HCT116 (cell line): ENCODE measurements around the gene COQ2. TPM values are rescaled to one million over a fixed set of nuclear protein-coding genes. Genes with fewer than 3 reads are reported as not detected.

Experiments used
- ATAC-seq: fragments of 200-7000 bp; cut with Tn5 transposase; 2 replicates; pipeline ENCODE4 v1.9.1; 2020; ENCODE audit warnings: mild to moderate bottlenecking, moderate library complexity
- BruUV-seq: library from RNA; stranded (reverse); fragments of 400-500 nt; replicated peaks from 2 replicates; lab custom pipeline; 2021; lab: Mats Ljungman, UMichigan
- CTCF ChIA-PET: fragments of 300-600 bp; sonication (Branson Sonifier 250); formaldehyde crosslinking; loops from one replicate; lab custom pipeline; 2021; ENCODE audit warnings: antibody characterized with exemption; lab: Charles Lee
- POLR2A ChIA-PET: fragments of 300-600, 350-600 bp; sonication (Branson Sonifier 250); formaldehyde crosslinking; loops from one replicate; lab custom pipeline; 2021; ENCODE audit warnings: antibody characterized with exemption; lab: Charles Lee
- RAD21 ChIA-PET, 2 experiments: fragments of 300-600 bp; sonication (Branson Sonifier 250); formaldehyde crosslinking; loops; one replicate each; lab custom pipeline; 2023; ENCODE audit warnings: low total read pairs in 2 of 2; ENCODE audit not compliant: uncharacterized antibody in 2 of 2, unreplicated experiment in 2 of 2, low non-redundant PET in 1 of 2; lab: Charles Lee
- DNase-seq: peaks from one replicate; pipeline ENCODE4 v3.0.0-alpha.2; 2010; ENCODE audit warnings: low read depth, low spot score
- H2AFZ ChIP-seq: fragments of 200-600 bp; shearing (Covaris generic), sonication (generic); 2 replicates; pipeline ENCODE4 v1.6.1; 2017; ENCODE audit warnings: low read depth, mixed run types, mixed read lengths, antibody characterized with exemption, low read length; ENCODE audit not compliant: poor library complexity, severe bottlenecking
- H3K27ac ChIP-seq: 2 replicates; pipeline ENCODE4 v1.5.1; 2012; ENCODE audit warnings: low read depth, low read length
- H3K27me3 ChIP-seq: fragments of 200-600 bp; sonication (generic); 2 replicates; pipeline ENCODE4 v1.6.1; 2016; ENCODE audit warnings: mixed run types, low read length, mixed read lengths; ENCODE audit not compliant: insufficient read depth
- H3K36me3 ChIP-seq, 2 experiments: fragments of 200-500 bp in 1 of 2; fragments of 200-600 bp in 1 of 2; sonication (Bioruptor generic) in 1 of 2; sonication (generic) in 1 of 2; 2 replicates each; pipeline versions ENCODE4 v1.5.1 to v1.6.1; 2014 to 2016; ENCODE audit warnings: low read length in 2 of 2, inconsistent platforms in 1 of 2, mixed read lengths in 1 of 2, mixed run types in 1 of 2; ENCODE audit not compliant: insufficient read depth in 2 of 2, control insufficient read depth in 1 of 2
- H3K4me1 ChIP-seq, 2 experiments: fragments of 200-600 bp in 1 of 2; sonication (generic) in 1 of 2; 2 replicates each; pipeline versions ENCODE4 v1.5.1 to v1.6.1; 2012 to 2017; ENCODE audit warnings: low read length in 2 of 2, inconsistent platforms in 1 of 2, mild to moderate bottlenecking in 1 of 2, mixed read lengths in 1 of 2, mixed run types in 1 of 2, moderate library complexity in 1 of 2; ENCODE audit not compliant: insufficient read depth in 2 of 2, control insufficient read depth in 1 of 2
- H3K4me2 ChIP-seq: fragments of 200-600 bp; sonication (generic); 2 replicates; pipeline ENCODE4 v1.6.1; 2017; ENCODE audit warnings: mixed run types, low read length, mixed read lengths
- H3K4me3 ChIP-seq, 2 experiments: fragments of 200-600 bp in 1 of 2; sonication (generic) in 1 of 2; replicated peaks in 1 of 2; 2 replicates each; pipeline ENCODE4 v1.5.1; 2011 to 2016; ENCODE audit warnings: low read length in 2 of 2, control low read depth in 1 of 2, low read depth in 1 of 2, mild to moderate bottlenecking in 1 of 2, mixed read lengths in 1 of 2, mixed run types in 1 of 2
- H3K79me2 ChIP-seq: fragments of 200-600 bp; sonication (generic); 2 replicates; pipeline ENCODE4 v1.6.1; 2017; ENCODE audit warnings: mild to moderate bottlenecking, mixed run types, low read length, moderate library complexity, mixed read lengths; ENCODE audit not compliant: insufficient read depth
- H3K9ac ChIP-seq: fragments of 200-600 bp; sonication (generic); 2 replicates; pipeline ENCODE4 v1.6.1; 2016; ENCODE audit warnings: low read length, mixed read lengths
- H3K9me2 ChIP-seq: fragments of 200-600 bp; sonication (generic), shearing (Covaris generic); 2 replicates; pipeline ENCODE4 v1.6.1; 2017; ENCODE audit warnings: mixed run types, mild to moderate bottlenecking, moderate library complexity; ENCODE audit not compliant: insufficient read depth
- H3K9me3 ChIP-seq, 2 experiments: fragments of 200-500 bp in 1 of 2; fragments of 200-600 bp in 1 of 2; sonication (Bioruptor generic) in 1 of 2; sonication (generic) in 1 of 2; 2 replicates each; pipeline ENCODE4 v1.6.1; 2014 to 2017; ENCODE audit warnings: low read length in 2 of 2, mixed read lengths in 2 of 2, inconsistent platforms in 1 of 2, low read depth in 1 of 2, mild to moderate bottlenecking in 1 of 2, mixed run types in 1 of 2, moderate library complexity in 1 of 2; ENCODE audit not compliant: control insufficient read depth in 1 of 2, insufficient read depth in 1 of 2
- H4K20me1 ChIP-seq: fragments of 200-600 bp; sonication (generic), shearing (Covaris generic); 2 replicates; pipeline ENCODE4 v1.6.1; 2017; ENCODE audit warnings: mixed run types, mild to moderate bottlenecking, moderate library complexity; ENCODE audit not compliant: insufficient read depth
- CBX3 ChIP-seq: IDR thresholded peaks from 2 replicates; pipeline ENCODE4 v1.6.1; 2012; ENCODE audit warnings: low read depth
- CEBPB ChIP-seq: IDR thresholded peaks from 2 replicates; pipeline ENCODE4 v1.6.1; 2012; ENCODE audit warnings: low read depth
- EGR1 ChIP-seq: IDR thresholded peaks from 2 replicates; pipeline ENCODE4 v1.6.1; 2012; ENCODE audit warnings: low read depth
- ELF1 ChIP-seq: IDR thresholded peaks from 2 replicates; pipeline ENCODE4 v1.6.1; 2012; ENCODE audit warnings: low read depth, borderline replicate concordance
- EZH2phosphoT487 ChIP-seq: fragments of 200-600 bp; IDR thresholded peaks from 2 replicates; pipeline ENCODE4 v1.6.1; 2018; ENCODE audit warnings: antibody characterized with exemption, borderline replicate concordance
- FOSL1 ChIP-seq: IDR thresholded peaks from 2 replicates; pipeline ENCODE4 v1.6.1; 2012; ENCODE audit warnings: low read depth
- POLR2A ChIP-seq: IDR thresholded peaks from 2 replicates; pipeline ENCODE4 v1.7.0; 2011; ENCODE audit warnings: borderline replicate concordance; ENCODE audit not compliant: insufficient read depth, insufficient read length; ENCODE audit errors: extremely low read depth
- POLR2AphosphoS5 ChIP-seq: IDR thresholded peaks from 2 replicates; pipeline ENCODE4 v1.6.1; 2011; ENCODE audit warnings: mild to moderate bottlenecking, low read depth, low read length, moderate library complexity
- SIN3A ChIP-seq: IDR thresholded peaks from 2 replicates; pipeline ENCODE4 v1.6.1; 2012; ENCODE audit warnings: low read depth
- SRF ChIP-seq: IDR thresholded peaks from 2 replicates; pipeline ENCODE4 v1.6.1; 2012; ENCODE audit warnings: low read depth
- TCF7L2 ChIP-seq: IDR thresholded peaks from 2 replicates; pipeline ENCODE4 v1.7.0; 2011; ENCODE audit warnings: borderline replicate concordance, inconsistent platforms; ENCODE audit not compliant: insufficient read depth, insufficient read length; ENCODE audit errors: extremely low read depth
- YY1 ChIP-seq: IDR thresholded peaks from 2 replicates; pipeline ENCODE4 v1.6.1; 2011; ENCODE audit warnings: low read length, low read depth, moderate library complexity, mild to moderate bottlenecking; ENCODE audit not compliant: insufficient replicate concordance; ENCODE audit errors: extremely low read depth
- ZNF274 ChIP-seq: fragments of 200-500 bp; sonication (Bioruptor generic); IDR thresholded peaks from 2 replicates; pipeline ENCODE4 v1.6.1; 2014; ENCODE audit warnings: mild to moderate bottlenecking, low read depth, low read length, inconsistent platforms
- intact Hi-C: fragments of 100-400 bp; cut with micrococcal nuclease; formaldehyde crosslinking; loops from 2 replicates; pipeline ENCODE4 v1.10.0; 2022
- total RNA-seq: library from RNA; stranded (reverse); gene quantifications from one replicate; pipeline ENCODE4 v1.2.1, GENCODE V29; 2021; ENCODE audit not compliant: unreplicated experiment
- TF ChIP-seq, protein P1 (sequence below), 3 experiments: fragments of 200-600 bp in 1 of 3; sonication (generic) in 1 of 3; IDR thresholded peaks in 2 of 3; conservative IDR thresholded peaks in 1 of 3; 2 replicates each; pipeline ENCODE4 v1.5.1; 2012 to 2017; ENCODE audit warnings: low read depth in 2 of 3, low read length in 2 of 3, antibody characterized with exemption in 1 of 3, borderline replicate concordance in 1 of 3, control low read depth in 1 of 3, mild to moderate bottlenecking in 1 of 3, mixed read lengths in 1 of 3, mixed run types in 1 of 3, moderate library complexity in 1 of 3; ENCODE audit not compliant: insufficient read depth in 1 of 3
- TF ChIP-seq, protein P2 (sequence below): IDR thresholded peaks from 2 replicates; pipeline ENCODE4 v1.6.1; 2012
- TF ChIP-seq, protein P3 (sequence below): IDR thresholded peaks from 2 replicates; pipeline ENCODE4 v1.6.1; 2012; ENCODE audit warnings: low read depth
- TF ChIP-seq, protein P4 (sequence below): IDR thresholded peaks from 2 replicates; pipeline ENCODE4 v1.6.1; 2012

Gene COQ2
- total RNA-seq, 1 experiment from 2014 or later: 20.6 TPM

DNA sequence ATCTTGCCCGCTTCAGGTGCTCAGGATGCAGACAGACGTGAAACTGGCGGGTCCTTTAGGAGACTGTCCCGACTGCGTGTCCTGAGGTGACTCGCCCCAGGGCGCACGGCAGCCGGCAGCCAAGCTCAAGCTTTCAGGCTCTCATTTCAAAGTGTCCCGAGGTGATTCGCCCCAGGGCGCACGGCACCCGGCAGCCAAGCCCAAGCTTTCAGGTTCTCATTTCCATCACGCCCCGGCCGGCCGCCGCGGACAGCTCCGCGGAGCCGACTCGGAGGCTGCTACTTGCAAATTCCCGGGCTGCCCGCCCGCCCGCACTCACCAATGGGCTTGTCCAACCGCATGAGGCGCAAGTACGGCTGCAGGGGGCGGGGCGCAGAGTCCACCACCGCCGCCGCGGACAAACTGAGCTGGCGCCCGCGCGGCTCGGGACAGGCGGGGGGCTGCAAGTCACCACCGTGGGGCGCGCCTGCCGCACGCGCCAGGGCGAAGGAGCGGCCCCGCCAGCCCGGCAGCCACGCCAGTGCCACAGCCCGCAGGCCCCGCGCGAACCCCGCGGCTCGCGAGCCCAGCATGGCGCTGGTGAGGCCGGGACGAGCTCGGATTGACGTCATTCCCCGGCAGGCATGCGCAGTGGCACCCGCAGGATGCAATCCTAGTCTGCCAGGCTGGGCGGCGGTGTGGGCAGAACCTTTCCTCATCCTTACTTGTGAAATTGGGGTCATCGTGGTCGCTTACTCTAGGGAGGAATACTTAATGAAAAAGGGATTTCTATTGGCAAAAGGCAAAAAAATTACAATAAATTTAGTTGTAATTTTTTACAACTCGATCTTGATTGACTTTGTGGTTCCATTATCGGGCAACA lies at the start of gene COQ2 (continued):
- TF ChIP-seq, protein P1, sequence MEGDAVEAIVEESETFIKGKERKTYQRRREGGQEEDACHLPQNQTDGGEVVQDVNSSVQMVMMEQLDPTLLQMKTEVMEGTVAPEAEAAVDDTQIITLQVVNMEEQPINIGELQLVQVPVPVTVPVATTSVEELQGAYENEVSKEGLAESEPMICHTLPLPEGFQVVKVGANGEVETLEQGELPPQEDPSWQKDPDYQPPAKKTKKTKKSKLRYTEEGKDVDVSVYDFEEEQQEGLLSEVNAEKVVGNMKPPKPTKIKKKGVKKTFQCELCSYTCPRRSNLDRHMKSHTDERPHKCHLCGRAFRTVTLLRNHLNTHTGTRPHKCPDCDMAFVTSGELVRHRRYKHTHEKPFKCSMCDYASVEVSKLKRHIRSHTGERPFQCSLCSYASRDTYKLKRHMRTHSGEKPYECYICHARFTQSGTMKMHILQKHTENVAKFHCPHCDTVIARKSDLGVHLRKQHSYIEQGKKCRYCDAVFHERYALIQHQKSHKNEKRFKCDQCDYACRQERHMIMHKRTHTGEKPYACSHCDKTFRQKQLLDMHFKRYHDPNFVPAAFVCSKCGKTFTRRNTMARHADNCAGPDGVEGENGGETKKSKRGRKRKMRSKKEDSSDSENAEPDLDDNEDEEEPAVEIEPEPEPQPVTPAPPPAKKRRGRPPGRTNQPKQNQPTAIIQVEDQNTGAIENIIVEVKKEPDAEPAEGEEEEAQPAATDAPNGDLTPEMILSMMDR (IDR thresholded peaks at IDR 0.05 in 2 of 3, conservative IDR thresholded peaks at IDR 0.05 in 1 of 3; ENCODE audit: borderline replicate concordance in 1 of 3, insufficient read depth in 1 of 3, low read depth in 2 of 3, low read length in 2 of 3): peak in 1 of 3 experiments; percentile 8; a peak in 1 of 6 replicates
- TF ChIP-seq ZNF274 (no peak), POLR2A (peak; percentile 72), POLR2AphosphoS5 (peak; percentile 87), YY1 (peak; percentile 78), SIN3A (peak; percentile 71; the same call in 1 of the 2 replicates), EGR1 (no peak), FOSL1 (no peak)

- Histone ChIP-seq H3K27ac (no peak overlapping the region), H3K9me3 (no peaks in the 10 kb centered on the region), H3K79me2 (no peaks in the 10 kb centered on the region), H3K4me2 (no peak overlapping the region), H3K4me3 (no peak overlapping the region), H3K36me3 (no peaks in the 10 kb centered on the region), H3K9ac (no peak overlapping the region), H3K4me1 (peaks cover 9 to 20% of the 10 kb centered on the region in 2 experiments; a peak in 3 of 4 replicates), H2AFZ (no peak overlapping the region), H3K9me2 (no peaks in the 10 kb centered on the region), H3K27me3 (no peaks in the 10 kb centered on the region), H4K20me1 (no peaks in the 10 kb centered on the region)
- ATAC-seq (no peak), DNase-seq (no peak)
- POLR2A ChIA-PET: no interaction called here
- BruUV-seq: no TSS peak
- CTCF ChIA-PET: no interaction called here
- RAD21 ChIA-PET: no interaction called here
- intact Hi-C loops: no loop called here
- TF ChIP-seq, protein P2, sequence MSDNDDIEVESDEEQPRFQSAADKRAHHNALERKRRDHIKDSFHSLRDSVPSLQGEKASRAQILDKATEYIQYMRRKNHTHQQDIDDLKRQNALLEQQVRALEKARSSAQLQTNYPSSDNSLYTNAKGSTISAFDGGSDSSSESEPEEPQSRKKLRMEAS: no peak
- no peak for TF ChIP-seq TCF7L2
- TF ChIP-seq EGR1: no peak
- no peak for TF ChIP-seq FOSL1
- TF ChIP-seq CBX3: no peak
- TF ChIP-seq ELF1: no peak
- no peak for TF ChIP-seq EZH2phosphoT487
- TF ChIP-seq, protein P3, sequence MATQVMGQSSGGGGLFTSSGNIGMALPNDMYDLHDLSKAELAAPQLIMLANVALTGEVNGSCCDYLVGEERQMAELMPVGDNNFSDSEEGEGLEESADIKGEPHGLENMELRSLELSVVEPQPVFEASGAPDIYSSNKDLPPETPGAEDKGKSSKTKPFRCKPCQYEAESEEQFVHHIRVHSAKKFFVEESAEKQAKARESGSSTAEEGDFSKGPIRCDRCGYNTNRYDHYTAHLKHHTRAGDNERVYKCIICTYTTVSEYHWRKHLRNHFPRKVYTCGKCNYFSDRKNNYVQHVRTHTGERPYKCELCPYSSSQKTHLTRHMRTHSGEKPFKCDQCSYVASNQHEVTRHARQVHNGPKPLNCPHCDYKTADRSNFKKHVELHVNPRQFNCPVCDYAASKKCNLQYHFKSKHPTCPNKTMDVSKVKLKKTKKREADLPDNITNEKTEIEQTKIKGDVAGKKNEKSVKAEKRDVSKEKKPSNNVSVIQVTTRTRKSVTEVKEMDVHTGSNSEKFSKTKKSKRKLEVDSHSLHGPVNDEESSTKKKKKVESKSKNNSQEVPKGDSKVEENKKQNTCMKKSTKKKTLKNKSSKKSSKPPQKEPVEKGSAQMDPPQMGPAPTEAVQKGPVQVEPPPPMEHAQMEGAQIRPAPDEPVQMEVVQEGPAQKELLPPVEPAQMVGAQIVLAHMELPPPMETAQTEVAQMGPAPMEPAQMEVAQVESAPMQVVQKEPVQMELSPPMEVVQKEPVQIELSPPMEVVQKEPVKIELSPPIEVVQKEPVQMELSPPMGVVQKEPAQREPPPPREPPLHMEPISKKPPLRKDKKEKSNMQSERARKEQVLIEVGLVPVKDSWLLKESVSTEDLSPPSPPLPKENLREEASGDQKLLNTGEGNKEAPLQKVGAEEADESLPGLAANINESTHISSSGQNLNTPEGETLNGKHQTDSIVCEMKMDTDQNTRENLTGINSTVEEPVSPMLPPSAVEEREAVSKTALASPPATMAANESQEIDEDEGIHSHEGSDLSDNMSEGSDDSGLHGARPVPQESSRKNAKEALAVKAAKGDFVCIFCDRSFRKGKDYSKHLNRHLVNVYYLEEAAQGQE: no peak
- TF ChIP-seq, protein P4, sequence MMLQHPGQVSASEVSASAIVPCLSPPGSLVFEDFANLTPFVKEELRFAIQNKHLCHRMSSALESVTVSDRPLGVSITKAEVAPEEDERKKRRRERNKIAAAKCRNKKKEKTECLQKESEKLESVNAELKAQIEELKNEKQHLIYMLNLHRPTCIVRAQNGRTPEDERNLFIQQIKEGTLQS: no peak
- no peak for TF ChIP-seq SIN3A
- no peak for TF ChIP-seq CEBPB
- no peak for TF ChIP-seq SRF
- no peak for TF ChIP-seq YY1
- no peak for TF ChIP-seq POLR2A
Measured at GRCh38 chr4:83331956-83332355, 47.4 kb upstream of the COQ2 start.
